HG02870 (cell line): ENCODE measurements around the gene CLPX.
"Not testable (repeated sequence)": the region's sequence is repeated elsewhere in the genome, so short reads cannot be mapped to it uniquely, and the experiment has no call there.

Experiments used
- ATAC-seq: cut with Tn5 transposase; IDR thresholded peaks from one replicate; pipeline ENCODE4 v1.9.1; 2021; ENCODE audit warnings: mild to moderate bottlenecking, moderate library complexity; ENCODE audit not compliant: unreplicated experiment

The CLPX gene

GRCh38 chr15:65207280-65207840 is 22.2 kb upstream of the CLPX start:
- no peak for ATAC-seq

- no peak for ATAC-seq
Measured at GRCh38 chr15:65206750-65207149, 21.6 kb upstream of the CLPX start.

- no peak for ATAC-seq
Measured at GRCh38 chr15:65204931-65205660, 20.0 kb upstream of the CLPX start.

- ATAC-seq: no peak
Measured at GRCh38 chr15:65204236-65204930, 19.2 kb upstream of the CLPX start.

- no peak for ATAC-seq
Measured at GRCh38 chr15:65201918-65202317, 16.8 kb upstream of the CLPX start.

GRCh38 chr15:65198571-65198970 is 13.4 kb upstream of the CLPX start:
- no peak for ATAC-seq

GRCh38 chr15:65197337-65197645 is 12.1 kb upstream of the CLPX start:
- no peak for ATAC-seq

GRCh38 chr15:65196637-65197336 is 11.6 kb upstream of the CLPX start:
- ATAC-seq: no peak

GRCh38 chr15:65195548-65195923 is 10.4 kb upstream of the CLPX start:
- no peak for ATAC-seq

- no peak for ATAC-seq
Measured at GRCh38 chr15:65194826-65195547, 9.8 kb upstream of the CLPX start.

- ATAC-seq: no peak
Measured at GRCh38 chr15:65192016-65192415, 6.9 kb upstream of the CLPX start.

- ATAC-seq: no peak
Measured at GRCh38 chr15:65189102-65189740, 4.1 kb upstream of the CLPX start.

GRCh38 chr15:65188472-65188871 is 3.3 kb upstream of the CLPX start:
- ATAC-seq: not testable (repeated sequence)

- ATAC-seq: peak; percentile 21
Measured at GRCh38 chr15:65184305-65184867, 756 bp downstream of the CLPX start.

- ATAC-seq: no peak
Measured at GRCh38 chr15:65183865-65184159, 1.3 kb downstream of the CLPX start.

- ATAC-seq: no peak
Measured at GRCh38 chr15:65182538-65182937, 2.6 kb downstream of the CLPX start.

GRCh38 chr15:65181582-65182353 is 3.4 kb downstream of the CLPX start:
- not testable (repeated sequence) for ATAC-seq

- ATAC-seq: no peak
Measured at GRCh38 chr15:65180167-65180566, 5.0 kb downstream of the CLPX start.

- ATAC-seq: no peak
Measured at GRCh38 chr15:65177901-65178300, 7.2 kb downstream of the CLPX start.

GRCh38 chr15:65176056-65176455 is 9.1 kb downstream of the CLPX start:
- no peak for ATAC-seq
